A172 (cell line): Measurements from ENCODE around the gene SOCS3. TPM values are rescaled to one million over a fixed set of nuclear protein-coding genes. Genes with fewer than 3 reads are reported as not detected.

Source experiments
- DNase-seq: peaks from one replicate; pipeline ENCODE4 v3.0.0-alpha.2; 2015; ENCODE audit warnings: low spot score
- total RNA-seq: library from RNA; depleted of rRNA; stranded (reverse); fragments of >200 nt; shearing (Covaris generic); gene quantifications from 2 replicates; pipeline ENCODE4 v1.2.3, GENCODE V29; 2014; rRNA removed

The SOCS3 gene
- 51.0 and 60.2 TPM in 2 replicates for total RNA-seq

GRCh38 chr17:78359997-78360370 is at the start of gene SOCS3:
TSS of gene SOCS3 (minus strand) at chr17:78360077. CDS start at chr17:78359095, 982 bp downstream.
- peak; percentile 92 for DNase-seq

- no peak for DNase-seq
Measured at GRCh38 chr17:78409191-78409928, 49.5 kb upstream of the SOCS3 start.

GRCh38 chr17:78408476-78409050 is 48.7 kb upstream of the SOCS3 start:
- no peak for DNase-seq

- no peak for DNase-seq
Measured at GRCh38 chr17:78407387-78408000, 47.6 kb upstream of the SOCS3 start.

GRCh38 chr17:78406920-78407319 is 47.0 kb upstream of the SOCS3 start:
- DNase-seq, result no peak

- DNase-seq, result no peak
Measured at GRCh38 chr17:78406396-78406795, 46.5 kb upstream of the SOCS3 start.

GRCh38 chr17:78403822-78404221 is 43.9 kb upstream of the SOCS3 start:
- DNase-seq, result no peak

- no peak for DNase-seq
Measured at GRCh38 chr17:78401891-78402290, 42.0 kb upstream of the SOCS3 start.

- peak; percentile 87 for DNase-seq
Measured at GRCh38 chr17:78401246-78401645, 41.4 kb upstream of the SOCS3 start.

- peak; percentile 73 for DNase-seq
Measured at GRCh38 chr17:78400581-78401240, 40.8 kb upstream of the SOCS3 start.

- DNase-seq, result no peak
Measured at GRCh38 chr17:78399693-78400144, 39.8 kb upstream of the SOCS3 start.

GRCh38 chr17:78399028-78399692 is 39.3 kb upstream of the SOCS3 start:
- DNase-seq, result no peak

GRCh38 chr17:78398390-78398789 is 38.5 kb upstream of the SOCS3 start:
- no peak for DNase-seq

- DNase-seq, result peak; percentile 75
Measured at GRCh38 chr17:78397681-78398101, 37.8 kb upstream of the SOCS3 start.

GRCh38 chr17:78396441-78397337 is 36.8 kb upstream of the SOCS3 start:
- no peak for DNase-seq

GRCh38 chr17:78395155-78395554 is 35.3 kb upstream of the SOCS3 start:
- no peak for DNase-seq

GRCh38 chr17:78394209-78394608 is 34.3 kb upstream of the SOCS3 start:
- DNase-seq, result no peak

- no peak for DNase-seq
Measured at GRCh38 chr17:78393575-78393974, 33.7 kb upstream of the SOCS3 start.

GRCh38 chr17:78392295-78392694 is 32.4 kb upstream of the SOCS3 start:
- no peak for DNase-seq

GRCh38 chr17:78391843-78392242 is 32.0 kb upstream of the SOCS3 start:
- peak; percentile 89 for DNase-seq

- no peak for DNase-seq
Measured at GRCh38 chr17:78391051-78391431, 31.2 kb upstream of the SOCS3 start.
